ENCODE results near the gene SPOCK2.

Gene SPOCK2

DNA sequence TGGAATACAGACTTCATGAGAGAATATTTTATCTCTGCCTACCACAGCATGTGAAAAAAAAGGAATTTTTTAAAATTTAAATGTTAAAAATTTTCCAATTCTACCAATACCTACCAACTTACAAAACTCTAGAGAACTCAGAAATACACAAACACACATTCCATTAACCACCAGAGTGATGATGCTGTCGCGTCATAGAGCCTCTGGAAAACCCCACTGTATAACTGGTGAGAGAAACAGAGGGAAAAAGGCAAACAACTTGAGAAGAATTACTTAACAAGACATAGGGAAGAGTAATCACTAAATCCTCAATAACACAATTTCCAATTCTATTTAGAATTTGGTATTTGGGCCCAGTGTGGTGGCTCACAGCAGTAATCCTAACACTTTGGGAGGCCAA lies 6.2 kb upstream of the SPOCK2 start:
- Histone ChIP-seq H3K4me3 (ENCODE audit: low read depth, low read length) (no peak overlapping the region), H3K4me1 (ENCODE audit: control insufficient read depth, insufficient read depth, low read length) (peaks cover 4% of the 10 kb centered on the region), H3K27me3 (ENCODE audit: control insufficient read depth, insufficient read depth, low read length) (peaks cover 8% of the 10 kb centered on the region), H3K36me3 (ENCODE audit: control insufficient read depth, insufficient read depth, low read length) (peaks cover 5% of the 10 kb centered on the region), H3K9ac (ENCODE audit: low read depth, low read length) (no peak overlapping the region), H3K9me3 (ENCODE audit: control insufficient read depth, insufficient read depth, low read length) (no peaks in the 10 kb centered on the region)

DNA sequence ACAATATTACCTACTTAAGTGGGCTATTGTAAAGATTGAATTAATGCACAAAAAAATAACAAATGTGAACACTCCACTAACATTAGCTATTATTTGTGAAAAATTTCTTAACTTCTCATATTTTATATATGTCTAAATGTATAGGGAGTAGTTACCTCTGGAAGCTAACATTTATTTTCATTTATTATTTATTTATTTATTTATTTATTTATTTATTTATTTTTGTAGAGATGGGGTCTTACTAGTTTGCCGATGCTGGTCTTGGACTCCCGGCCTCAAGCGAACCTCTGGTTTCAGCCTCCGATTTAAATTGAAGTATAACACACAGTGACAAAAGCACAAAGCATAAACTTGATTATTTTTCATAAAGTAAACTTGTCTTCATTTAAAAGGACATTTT lies 5.1 kb upstream of the SPOCK2 start:
- Histone ChIP-seq H3K9ac (ENCODE audit: low read depth, low read length) (no peak overlapping the region), H3K9me3 (ENCODE audit: control insufficient read depth, insufficient read depth, low read length) (no peaks in the 10 kb centered on the region)

DNA sequence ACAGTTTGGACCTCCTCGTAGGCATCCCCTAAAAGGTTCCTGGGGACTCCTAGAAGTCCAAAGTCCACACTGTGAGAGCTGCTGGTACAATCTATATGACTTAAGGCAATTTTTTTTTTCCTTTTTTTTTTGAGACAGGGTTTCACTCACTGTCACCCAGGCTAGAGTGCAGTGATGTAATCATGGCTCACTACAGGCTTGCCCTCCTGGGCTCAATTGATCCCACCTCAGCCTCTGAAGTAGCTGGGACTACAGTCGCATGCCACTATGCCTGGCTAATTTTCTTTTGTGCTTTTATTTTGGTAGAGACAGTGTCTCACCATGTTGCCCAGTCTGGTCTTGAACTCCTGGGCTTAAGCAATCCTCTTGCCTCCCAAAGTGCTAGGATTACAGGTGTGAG lies 4.6 kb upstream of the SPOCK2 start:
- H3K9ac ChIP-seq (ENCODE audit: low read depth, low read length) = no peak overlapping the region
- H3K9me3 ChIP-seq (ENCODE audit: control insufficient read depth, insufficient read depth, low read length) = no peaks in the 10 kb centered on the region
- no peak overlapping the region for H3K4me3 ChIP-seq (ENCODE audit: low read depth, low read length)
- peaks cover 19% of the 10 kb centered on the region for H3K27me3 ChIP-seq (ENCODE audit: control insufficient read depth, insufficient read depth, low read length)
- peaks cover 13% of the 10 kb centered on the region for H3K4me1 ChIP-seq (ENCODE audit: control insufficient read depth, insufficient read depth, low read length)
- peaks cover 5% of the 10 kb centered on the region for H3K36me3 ChIP-seq (ENCODE audit: control insufficient read depth, insufficient read depth, low read length)

More for the DNA sequence above, 5.1 kb upstream of the SPOCK2 start:
- H3K36me3 ChIP-seq (ENCODE audit: control insufficient read depth, insufficient read depth, low read length) = peaks cover 5% of the 10 kb centered on the region
- peaks cover 15% of the 10 kb centered on the region for H3K27me3 ChIP-seq (ENCODE audit: control insufficient read depth, insufficient read depth, low read length)
- no peak overlapping the region for H3K4me3 ChIP-seq (ENCODE audit: low read depth, low read length)
- H3K4me1 ChIP-seq (ENCODE audit: control insufficient read depth, insufficient read depth, low read length) = peaks cover 11% of the 10 kb centered on the region

DNA sequence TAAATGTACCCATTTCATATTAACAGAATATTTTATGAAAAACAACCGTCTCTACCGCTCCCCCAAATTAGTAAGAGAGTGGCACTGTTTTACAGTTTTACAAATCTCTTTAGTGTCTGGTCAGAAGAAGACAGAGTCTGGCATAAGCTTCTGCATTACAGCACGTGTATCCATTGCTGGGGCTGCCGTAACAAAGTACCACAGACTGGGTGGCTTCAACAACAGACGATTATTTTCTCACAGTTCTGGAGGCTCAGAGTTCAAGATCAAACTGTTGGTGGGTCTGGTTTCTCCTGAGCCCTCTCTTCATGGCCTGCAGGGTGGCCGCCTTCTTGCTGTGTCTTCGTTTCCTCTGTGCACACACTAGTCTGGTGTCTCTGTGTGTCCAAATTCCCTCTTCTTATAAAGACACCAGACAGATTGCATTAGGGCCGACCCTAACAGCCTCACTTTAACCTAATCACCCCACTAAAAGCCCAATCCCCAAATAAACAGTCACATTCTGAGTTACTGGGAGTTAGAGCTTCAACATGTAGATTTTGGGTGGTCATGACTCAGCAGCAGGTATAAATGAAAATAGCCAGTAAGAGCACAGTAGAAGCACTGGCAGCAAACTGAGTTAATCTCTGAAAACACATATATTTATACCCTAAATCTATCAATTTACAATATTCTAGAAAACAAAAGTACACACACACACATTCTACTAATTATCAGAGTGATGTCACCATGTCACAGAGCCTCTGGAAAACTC lies 4.0 kb upstream of the SPOCK2 start:
- H3K4me1 ChIP-seq (ENCODE audit: control insufficient read depth, insufficient read depth, low read length) = peaks cover 13% of the 10 kb centered on the region
- peaks cover 24% of the 10 kb centered on the region for H3K27me3 ChIP-seq (ENCODE audit: control insufficient read depth, insufficient read depth, low read length)
- peaks cover 5% of the 10 kb centered on the region for H3K36me3 ChIP-seq (ENCODE audit: control insufficient read depth, insufficient read depth, low read length)
- no peaks in the 10 kb centered on the region for H3K9me3 ChIP-seq (ENCODE audit: control insufficient read depth, insufficient read depth, low read length)
- no peak overlapping the region for H3K9ac ChIP-seq (ENCODE audit: low read depth, low read length)
- H3K4me3 ChIP-seq (ENCODE audit: low read depth, low read length) = no peak overlapping the region

DNA sequence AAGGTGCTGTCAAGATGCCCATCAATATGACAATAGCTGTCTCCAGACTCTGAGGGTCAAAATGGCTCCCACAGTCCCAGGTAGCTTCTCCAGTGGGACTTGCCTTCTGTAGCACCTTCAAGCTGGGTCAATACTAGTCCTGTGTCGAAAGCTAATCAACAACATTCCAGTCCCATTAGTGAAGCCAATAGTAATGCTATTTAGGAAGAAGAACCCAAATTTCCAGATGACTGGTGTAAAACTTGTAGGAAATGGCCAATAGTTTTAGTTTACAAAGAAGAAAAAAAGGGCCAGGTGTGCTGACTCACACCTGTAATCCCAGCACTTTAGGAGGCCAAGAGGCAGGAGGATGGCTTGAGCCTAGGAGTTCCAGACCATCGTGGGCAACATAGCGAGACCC lies 2.0 kb upstream of the SPOCK2 start:
- H3K27me3 ChIP-seq (ENCODE audit: control insufficient read depth, insufficient read depth, low read length) = peaks cover 42% of the 10 kb centered on the region
- H3K4me3 ChIP-seq (ENCODE audit: low read depth, low read length) = no peak overlapping the region
- no peak overlapping the region for H3K9ac ChIP-seq (ENCODE audit: low read depth, low read length)
- H3K9me3 ChIP-seq (ENCODE audit: control insufficient read depth, insufficient read depth, low read length) = no peaks in the 10 kb centered on the region
- peaks cover 16% of the 10 kb centered on the region for H3K4me1 ChIP-seq (ENCODE audit: control insufficient read depth, insufficient read depth, low read length)
- no peaks in the 10 kb centered on the region for H3K36me3 ChIP-seq (ENCODE audit: control insufficient read depth, insufficient read depth, low read length)

DNA sequence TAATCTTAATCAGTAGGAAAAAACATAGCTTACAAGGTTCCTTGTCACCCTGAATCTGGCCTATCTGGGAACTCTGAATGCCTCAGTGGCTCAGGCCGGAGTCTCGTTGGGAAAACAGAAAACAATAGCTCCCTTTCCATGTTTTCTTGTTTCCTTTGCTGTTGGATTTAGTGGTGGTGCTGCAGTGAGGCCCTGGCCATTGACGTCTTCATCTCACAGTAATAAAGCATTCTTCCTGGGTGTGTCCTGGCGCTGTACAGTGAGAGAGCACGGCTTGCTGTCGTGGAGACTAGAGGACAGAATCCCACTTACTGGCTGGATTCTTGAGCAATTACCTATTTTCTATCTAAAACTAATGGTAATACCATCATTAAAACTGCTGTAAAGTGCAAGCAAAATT lies 1.3 kb upstream of the SPOCK2 start:
- Histone ChIP-seq H3K9ac (ENCODE audit: low read depth, low read length) (no peak overlapping the region), H3K36me3 (ENCODE audit: control insufficient read depth, insufficient read depth, low read length) (no peaks in the 10 kb centered on the region), H3K9me3 (ENCODE audit: control insufficient read depth, insufficient read depth, low read length) (no peaks in the 10 kb centered on the region), H3K4me3 (ENCODE audit: low read depth, low read length) (no peak overlapping the region), H3K27me3 (ENCODE audit: control insufficient read depth, insufficient read depth, low read length) (peaks cover 48% of the 10 kb centered on the region), H3K4me1 (ENCODE audit: control insufficient read depth, insufficient read depth, low read length) (peaks cover 16% of the 10 kb centered on the region)

DNA sequence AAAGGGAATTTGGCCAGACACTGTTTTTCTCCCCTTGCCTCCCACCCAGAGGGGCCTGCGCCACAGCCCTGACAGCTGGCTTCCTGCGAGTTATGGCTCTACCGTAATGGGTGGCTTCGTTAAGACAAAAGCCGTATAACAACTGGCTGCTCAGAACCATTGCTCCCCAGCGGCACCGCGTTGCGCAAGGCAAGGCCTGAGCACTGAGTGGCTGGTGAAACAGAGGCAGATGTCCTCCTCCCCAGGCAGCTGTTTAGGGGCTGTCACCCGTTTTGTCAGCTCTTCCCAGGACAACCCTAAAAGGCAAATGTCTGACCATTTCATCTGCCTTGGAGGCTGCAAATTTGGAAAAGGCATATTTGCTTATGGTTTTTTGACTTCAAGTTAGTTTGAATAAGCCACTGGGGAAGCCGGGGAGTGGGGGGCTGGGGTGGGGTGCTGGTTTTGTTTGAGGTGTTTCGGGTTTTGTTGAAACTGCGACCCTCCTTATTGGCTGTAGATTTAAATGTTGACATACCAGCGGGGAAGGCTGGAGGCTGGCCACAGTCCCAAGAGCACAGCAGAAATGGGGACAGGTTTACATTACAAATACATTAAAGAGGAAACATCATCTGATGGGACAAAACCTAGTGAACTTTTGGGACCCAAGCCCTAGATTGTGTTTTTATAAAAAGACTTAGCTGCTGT lies 681 bp upstream of the SPOCK2 start:
- peaks cover 52% of the 10 kb centered on the region for H3K27me3 ChIP-seq (ENCODE audit: control insufficient read depth, insufficient read depth, low read length)
- H3K9ac ChIP-seq (ENCODE audit: low read depth, low read length) = no peak overlapping the region
- no peaks in the 10 kb centered on the region for H3K36me3 ChIP-seq (ENCODE audit: control insufficient read depth, insufficient read depth, low read length)
- no peaks in the 10 kb centered on the region for H3K9me3 ChIP-seq (ENCODE audit: control insufficient read depth, insufficient read depth, low read length)
- peak overlapping the region; percentile 55 for H3K4me3 ChIP-seq (ENCODE audit: low read depth, low read length)
- peaks cover 16% of the 10 kb centered on the region for H3K4me1 ChIP-seq (ENCODE audit: control insufficient read depth, insufficient read depth, low read length)

DNA sequence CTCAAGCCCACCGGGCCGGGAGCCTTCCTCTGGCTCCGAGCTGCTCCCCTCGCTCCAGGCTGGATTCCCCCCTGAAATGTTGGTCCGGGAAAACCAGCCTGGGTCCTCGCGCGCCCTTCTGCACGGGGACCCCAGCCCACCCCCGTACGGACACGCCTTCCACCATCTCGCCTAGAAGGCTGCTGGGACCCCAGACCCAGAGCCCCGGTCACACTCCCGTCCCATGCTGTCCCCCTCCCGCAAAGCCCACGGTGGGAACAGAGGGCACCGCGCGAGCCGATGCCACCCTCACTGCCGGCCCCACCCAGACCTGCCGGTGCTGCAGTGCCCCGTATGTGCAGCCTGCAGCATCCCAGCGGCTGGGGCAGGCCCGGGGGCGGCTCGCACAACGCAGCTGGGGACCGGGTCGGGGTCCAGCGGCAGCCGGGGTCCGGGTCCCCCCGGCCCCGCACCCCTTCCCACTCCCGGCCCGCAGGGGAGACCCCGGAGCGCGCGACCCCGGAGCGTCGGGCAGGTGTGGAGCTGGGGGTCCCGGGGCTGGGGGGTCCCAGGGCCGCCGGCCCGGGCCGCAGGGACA lies 871 bp downstream of the SPOCK2 start:
- Histone ChIP-seq H3K27me3 (ENCODE audit: control insufficient read depth, insufficient read depth, low read length) (peaks cover 52% of the 10 kb centered on the region), H3K36me3 (ENCODE audit: control insufficient read depth, insufficient read depth, low read length) (no peaks in the 10 kb centered on the region), H3K9ac (ENCODE audit: low read depth, low read length) (no peak overlapping the region), H3K4me1 (ENCODE audit: control insufficient read depth, insufficient read depth, low read length) (peaks cover 16% of the 10 kb centered on the region), H3K4me3 (ENCODE audit: low read depth, low read length) (peak overlapping the region; percentile 55), H3K9me3 (ENCODE audit: control insufficient read depth, insufficient read depth, low read length) (no peaks in the 10 kb centered on the region)

DNA sequence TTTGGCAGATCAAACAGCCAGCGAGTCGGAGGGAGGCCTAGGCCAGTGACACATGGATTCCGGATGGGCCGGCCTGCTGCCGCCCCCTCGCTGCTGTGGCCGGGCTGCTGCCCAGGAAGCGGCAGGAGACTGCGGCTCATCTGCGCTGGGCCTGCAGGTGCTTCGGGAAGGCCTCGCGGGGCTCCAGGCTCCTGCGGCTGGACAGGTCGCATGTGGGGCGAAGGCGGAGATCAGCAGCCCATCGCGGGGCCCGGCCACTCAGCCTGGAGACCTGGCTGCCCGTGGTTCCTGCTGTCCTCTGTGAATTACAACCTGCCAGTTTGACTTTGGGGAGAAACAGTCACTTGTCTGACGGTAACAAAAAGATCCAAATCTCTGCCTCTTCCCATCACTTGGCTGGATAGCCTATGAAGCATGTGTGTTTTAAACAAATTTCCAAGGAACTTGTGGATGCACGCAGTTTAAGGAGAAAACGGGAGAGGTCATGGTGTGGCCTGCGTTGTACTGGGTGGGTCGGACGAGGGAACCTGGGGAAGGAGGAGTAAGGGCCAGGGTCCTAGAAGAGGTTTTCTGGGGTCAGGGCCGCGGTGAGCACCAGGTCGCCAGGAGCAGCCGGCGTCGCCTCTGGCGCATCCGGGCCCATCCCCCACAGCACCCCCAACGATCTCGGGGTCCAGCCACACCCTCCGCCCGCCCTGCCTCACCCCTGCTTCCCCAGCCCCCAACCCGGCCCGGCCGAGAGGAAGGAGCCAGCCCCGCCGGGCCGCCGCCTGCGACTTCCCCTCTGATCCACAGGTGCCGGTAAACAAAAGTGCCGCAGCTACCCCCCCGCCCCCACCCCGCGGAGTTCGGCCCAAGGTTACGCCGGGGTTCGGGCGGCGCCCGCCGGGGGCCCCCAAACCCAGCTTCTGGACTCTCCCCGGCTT lies 1.6 kb downstream of the SPOCK2 start:
- H3K36me3 ChIP-seq (ENCODE audit: control insufficient read depth, insufficient read depth, low read length) = no peaks in the 10 kb centered on the region
- peak overlapping the region; percentile 55 for H3K4me3 ChIP-seq (ENCODE audit: low read depth, low read length)
- H3K9ac ChIP-seq (ENCODE audit: low read depth, low read length) = no peak overlapping the region
- peaks cover 16% of the 10 kb centered on the region for H3K4me1 ChIP-seq (ENCODE audit: control insufficient read depth, insufficient read depth, low read length)
- H3K9me3 ChIP-seq (ENCODE audit: control insufficient read depth, insufficient read depth, low read length) = no peaks in the 10 kb centered on the region
- H3K27me3 ChIP-seq (ENCODE audit: control insufficient read depth, insufficient read depth, low read length) = peaks cover 52% of the 10 kb centered on the region

DNA sequence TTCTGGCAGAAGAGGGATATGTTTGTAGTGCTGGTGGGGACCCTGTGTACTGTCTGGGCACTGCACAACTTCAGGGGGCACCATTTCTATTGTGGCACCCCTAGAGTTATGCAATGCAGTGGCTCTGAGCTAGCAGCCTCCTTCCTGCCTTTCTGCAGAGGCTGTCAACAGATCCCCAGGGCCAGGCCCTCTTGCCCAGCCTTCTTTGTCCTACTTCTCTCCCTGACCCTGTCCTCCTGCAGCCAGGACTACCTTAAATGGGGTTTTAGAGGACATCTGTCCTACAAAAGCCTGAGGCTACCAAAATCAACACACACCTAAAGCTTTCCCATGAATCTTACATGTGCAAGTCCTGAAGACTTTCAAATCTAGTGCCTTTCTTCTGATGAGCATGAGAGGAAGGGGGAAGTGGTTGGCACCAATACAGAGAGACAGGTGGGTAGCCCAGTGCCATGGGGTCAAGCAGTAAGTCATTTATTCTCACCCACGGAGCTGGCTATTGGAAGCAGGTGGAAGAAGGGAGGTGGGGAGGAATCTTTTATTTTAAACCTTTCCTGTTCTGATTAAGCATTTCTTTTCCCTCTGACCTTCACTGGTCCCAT lies 2.4 kb downstream of the SPOCK2 start:
- Histone ChIP-seq H3K36me3 (ENCODE audit: control insufficient read depth, insufficient read depth, low read length) (no peaks in the 10 kb centered on the region), H3K9me3 (ENCODE audit: control insufficient read depth, insufficient read depth, low read length) (no peaks in the 10 kb centered on the region), H3K9ac (ENCODE audit: low read depth, low read length) (no peak overlapping the region), H3K4me3 (ENCODE audit: low read depth, low read length) (no peak overlapping the region), H3K27me3 (ENCODE audit: control insufficient read depth, insufficient read depth, low read length) (peaks cover 52% of the 10 kb centered on the region), H3K4me1 (ENCODE audit: control insufficient read depth, insufficient read depth, low read length) (peaks cover 16% of the 10 kb centered on the region)

DNA sequence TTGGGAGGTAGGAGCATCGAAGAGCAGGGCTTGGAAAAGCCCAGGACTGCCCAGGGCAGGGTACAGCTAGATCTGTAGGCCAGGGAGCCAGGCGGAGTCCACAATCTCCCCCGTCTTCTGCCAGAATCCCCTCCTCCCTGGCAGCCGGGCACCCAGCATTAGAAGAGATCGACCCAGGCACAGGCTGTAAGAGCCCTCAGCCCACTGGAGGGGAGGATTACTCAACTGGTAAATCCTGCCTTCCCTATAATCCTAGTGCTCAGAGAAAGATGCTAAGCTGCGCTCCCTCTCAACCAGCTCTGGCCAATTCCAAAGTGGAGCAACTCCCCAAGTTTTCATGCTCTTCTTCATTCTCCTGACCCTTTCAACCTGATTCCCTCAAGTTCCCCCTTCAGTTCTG lies 3.2 kb downstream of the SPOCK2 start:
- Histone ChIP-seq H3K9ac (ENCODE audit: low read depth, low read length) (no peak overlapping the region), H3K4me1 (ENCODE audit: control insufficient read depth, insufficient read depth, low read length) (peaks cover 15% of the 10 kb centered on the region), H3K36me3 (ENCODE audit: control insufficient read depth, insufficient read depth, low read length) (no peaks in the 10 kb centered on the region), H3K9me3 (ENCODE audit: control insufficient read depth, insufficient read depth, low read length) (no peaks in the 10 kb centered on the region), H3K27me3 (ENCODE audit: control insufficient read depth, insufficient read depth, low read length) (peaks cover 51% of the 10 kb centered on the region), H3K4me3 (ENCODE audit: low read depth, low read length) (no peak overlapping the region)
